Activated naive CD8-positive, alpha-beta T cell treated with anti-CD3 and anti-CD28 coated beads for 36 hours (primary cell): Measurements from ENCODE around the gene ITGB2. TPM values are rescaled to one million over a fixed set of nuclear protein-coding genes. Genes with fewer than 3 reads are reported as not detected.
"Not testable (repeated sequence)": the region's sequence is repeated elsewhere in the genome, so short reads cannot be mapped to it uniquely, and the experiment has no call there.

Experiments
- DNase-seq: peaks from one replicate; pipeline ENCODE4 v3.0.0; 2021
- H3K27ac Mint-ChIP-seq: one replicate; pipeline ENCODE4 v1.8.0; 2022; ENCODE audit warnings: mild to moderate bottlenecking, moderate library complexity, mixed read lengths
- H3K27me3 Mint-ChIP-seq: one replicate; pipeline ENCODE4 v1.8.0; 2022; ENCODE audit warnings: mild to moderate bottlenecking, mixed read lengths
- H3K36me3 Mint-ChIP-seq: one replicate; pipeline ENCODE4 v1.8.0; 2021; ENCODE audit warnings: mild to moderate bottlenecking, mixed read lengths
- H3K4me1 Mint-ChIP-seq: one replicate; pipeline ENCODE4 v1.8.0; 2021; ENCODE audit warnings: mixed read lengths
- H3K4me3 Mint-ChIP-seq: one replicate; pipeline ENCODE4 v1.8.0; 2022; ENCODE audit warnings: mild to moderate bottlenecking, moderate library complexity, mixed read lengths
- H3K9me3 Mint-ChIP-seq: one replicate; pipeline ENCODE4 v1.8.0; 2022; ENCODE audit warnings: mixed read lengths
- total RNA-seq, 2 experiments: library from RNA; stranded (reverse); gene quantifications; one replicate each; pipeline ENCODE4 v1.2.3, GENCODE V29; 2021

The ITGB2 gene
- total RNA-seq, 2 experiments from 2014 or later = 223 to 234 TPM

DNA sequence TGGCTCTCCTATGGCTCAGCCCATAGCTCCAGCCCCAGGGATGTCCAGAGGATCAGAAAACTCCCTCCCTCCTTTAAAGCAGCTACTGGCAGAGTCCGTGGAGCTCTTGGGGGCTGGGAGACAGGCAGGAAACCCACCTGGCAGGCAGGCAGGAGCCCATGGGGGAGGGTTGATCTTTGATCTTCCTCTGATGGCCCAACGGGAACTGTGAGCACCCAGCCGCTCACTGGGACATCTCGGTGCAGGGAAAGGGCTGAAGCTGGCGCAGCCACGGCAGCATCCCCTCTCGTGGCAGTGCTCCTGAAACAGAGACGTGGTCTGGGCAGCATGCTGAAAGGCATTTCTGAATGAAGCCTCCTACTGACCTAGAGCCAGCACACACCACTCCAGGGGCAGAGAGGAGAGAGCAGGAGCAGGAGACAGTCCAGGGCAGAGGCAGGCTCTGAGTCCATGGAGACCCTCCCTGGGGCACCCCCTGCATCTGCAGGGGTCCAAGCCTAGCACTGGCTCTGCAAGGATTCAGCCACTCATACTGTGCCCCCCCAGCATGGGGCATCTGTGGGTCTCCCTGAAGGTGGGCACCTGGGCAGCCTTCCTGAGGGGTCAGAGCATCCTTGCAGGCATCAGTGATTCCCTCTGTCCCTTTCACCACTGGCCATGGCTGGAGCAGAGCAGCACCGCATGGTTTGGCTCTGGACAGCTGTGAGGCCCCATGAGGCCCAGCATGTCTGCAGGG lies 14.3 kb upstream of the ITGB2 start:
- Mint-ChIP-seq H3K9me3 (no peaks in the 10 kb centered on the region), H3K4me3 (no peak overlapping the region), H3K36me3 (no peaks in the 10 kb centered on the region), H3K27ac (no peak overlapping the region), H3K4me1 (peaks cover 22% of the 10 kb centered on the region), H3K27me3 (no peaks in the 10 kb centered on the region)
- no peak for DNase-seq

DNA sequence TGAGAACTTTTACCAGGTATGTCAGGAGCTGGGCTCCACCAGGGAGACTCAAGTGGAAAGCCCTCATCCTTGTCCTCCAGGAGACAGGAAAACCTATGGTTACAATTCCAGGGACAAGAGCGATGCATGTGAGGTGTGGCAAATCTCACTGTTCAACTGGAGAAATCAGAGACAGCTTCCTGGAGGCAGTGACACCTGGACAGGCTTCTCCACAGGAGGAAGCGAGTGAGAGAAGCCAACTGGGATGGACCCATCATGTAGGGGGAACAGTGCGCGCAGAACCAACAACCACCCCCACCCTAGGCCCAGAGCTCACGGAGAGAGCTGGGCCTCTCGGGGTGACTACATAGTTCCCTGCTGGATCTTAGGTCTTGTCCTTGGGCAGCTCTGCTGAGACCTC lies 13.6 kb upstream of the ITGB2 start:
- DNase-seq = no peak
- Mint-ChIP-seq H3K4me3 (no peak overlapping the region), H3K4me1 (peaks cover 28% of the 10 kb centered on the region), H3K27ac (no peak overlapping the region), H3K36me3 (no peaks in the 10 kb centered on the region), H3K9me3 (peaks cover 2% of the 10 kb centered on the region), H3K27me3 (no peaks in the 10 kb centered on the region)

DNA sequence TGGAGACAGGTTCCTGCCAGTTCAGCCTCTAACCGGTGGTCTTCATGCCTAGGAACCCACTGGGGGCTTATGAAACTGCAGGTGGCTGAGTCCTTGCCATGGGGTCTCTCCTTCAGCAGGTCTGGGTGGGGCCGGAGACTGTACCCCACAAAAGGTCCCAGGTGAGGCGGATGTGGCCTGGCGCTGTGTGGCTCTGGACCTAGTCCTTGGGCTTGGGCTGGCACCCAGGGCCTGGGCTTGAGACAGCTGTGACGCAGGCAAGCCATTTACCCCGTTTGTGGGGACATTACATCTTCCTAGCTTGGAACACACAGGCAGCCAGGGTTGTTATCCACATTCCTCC lies 13.2 kb upstream of the ITGB2 start:
- Mint-ChIP-seq H3K27ac (no peak overlapping the region), H3K4me3 (no peak overlapping the region), H3K27me3 (no peaks in the 10 kb centered on the region), H3K36me3 (no peaks in the 10 kb centered on the region), H3K4me1 (peaks cover 28% of the 10 kb centered on the region), H3K9me3 (peaks cover 2% of the 10 kb centered on the region)
- DNase-seq = no peak

DNA sequence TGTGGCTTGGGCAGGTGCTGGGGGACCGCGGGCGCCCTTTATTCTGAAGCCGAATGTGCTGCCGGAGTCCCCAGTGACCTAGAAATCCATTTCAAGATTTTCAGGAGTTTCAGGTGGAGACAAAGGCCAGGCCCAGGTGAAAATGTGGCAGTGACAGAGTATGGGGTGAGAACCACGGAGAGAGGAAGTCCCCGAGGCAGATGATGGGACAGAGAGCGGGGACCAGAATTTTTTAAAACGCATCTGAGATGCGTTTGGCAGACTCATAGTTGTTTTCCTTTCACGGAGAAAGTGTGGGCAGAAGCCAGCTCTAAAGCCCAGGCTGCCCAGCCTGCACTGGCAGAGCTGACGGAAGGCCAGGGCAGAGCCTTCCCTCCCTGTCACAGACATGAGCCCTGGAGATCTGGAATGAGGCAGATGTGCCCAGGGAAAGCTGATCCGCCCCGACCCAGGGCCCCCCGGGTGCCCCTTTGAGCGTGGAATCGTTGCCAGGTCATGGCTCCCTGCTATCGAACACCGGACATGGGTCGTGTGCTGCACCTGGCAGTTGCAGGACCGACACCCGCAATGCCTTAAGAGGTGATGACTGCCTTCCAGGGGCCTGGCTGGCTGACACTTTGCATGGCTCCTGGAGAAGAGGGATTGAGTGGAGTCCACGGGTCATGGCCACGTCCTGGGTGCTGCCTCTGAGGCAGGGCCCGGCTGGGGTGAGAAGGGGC lies 12.7 kb upstream of the ITGB2 start:
- DNase-seq = no peak
- peaks cover 29% of the 10 kb centered on the region for H3K4me1 Mint-ChIP-seq
- H3K27me3 Mint-ChIP-seq = no peaks in the 10 kb centered on the region
- no peak overlapping the region for H3K27ac Mint-ChIP-seq
- H3K36me3 Mint-ChIP-seq = no peaks in the 10 kb centered on the region
- peaks cover 2% of the 10 kb centered on the region for H3K9me3 Mint-ChIP-seq
- peak overlapping the region; percentile 32 for H3K4me3 Mint-ChIP-seq

DNA sequence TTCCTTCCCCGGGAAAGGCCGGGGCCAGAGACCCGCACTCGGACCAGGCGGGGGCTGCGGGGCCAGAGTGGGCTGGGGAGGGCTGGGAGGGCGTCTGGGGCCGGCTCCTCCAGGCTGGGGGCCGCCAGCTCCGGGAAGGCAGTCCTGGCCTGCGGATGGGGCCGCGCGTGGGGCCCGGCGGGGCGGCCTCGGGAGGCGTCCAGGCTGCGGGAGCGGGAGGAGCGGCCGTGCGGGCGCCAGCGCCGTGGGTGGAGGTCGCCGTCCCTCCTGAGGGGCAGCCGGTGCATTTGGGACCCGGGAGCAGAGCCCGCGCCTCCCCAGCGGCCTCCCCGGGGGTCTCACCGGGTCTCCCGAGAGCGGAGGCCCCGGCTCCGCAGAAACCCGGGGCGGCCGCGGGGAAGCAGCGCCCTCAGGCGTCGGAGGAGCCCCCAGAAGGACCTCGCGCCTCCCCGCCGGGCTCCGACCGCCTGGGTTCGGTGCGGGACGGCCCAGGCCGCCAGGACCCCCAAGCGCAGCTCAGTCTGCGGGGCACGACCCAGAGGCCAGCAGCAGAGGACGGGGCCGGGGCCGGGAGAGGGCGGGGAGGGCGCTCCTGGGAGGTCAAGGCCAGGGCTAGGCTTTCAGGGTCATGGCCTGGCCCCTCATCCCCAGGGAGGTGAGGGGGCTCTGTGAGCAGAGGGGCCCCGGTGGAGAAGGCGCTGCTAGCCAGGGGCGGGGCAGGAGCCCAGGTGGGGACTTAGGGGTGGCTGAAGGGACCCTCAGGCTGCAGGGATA lies 11.9 kb upstream of the ITGB2 start:
- DNase-seq = peak; percentile 76
- Mint-ChIP-seq H3K4me1 (peaks cover 34% of the 10 kb centered on the region), H3K9me3 (peaks cover 2% of the 10 kb centered on the region), H3K36me3 (no peaks in the 10 kb centered on the region), H3K4me3 (peak overlapping the region; percentile 73), H3K27ac (no peak overlapping the region), H3K27me3 (no peaks in the 10 kb centered on the region)

DNA sequence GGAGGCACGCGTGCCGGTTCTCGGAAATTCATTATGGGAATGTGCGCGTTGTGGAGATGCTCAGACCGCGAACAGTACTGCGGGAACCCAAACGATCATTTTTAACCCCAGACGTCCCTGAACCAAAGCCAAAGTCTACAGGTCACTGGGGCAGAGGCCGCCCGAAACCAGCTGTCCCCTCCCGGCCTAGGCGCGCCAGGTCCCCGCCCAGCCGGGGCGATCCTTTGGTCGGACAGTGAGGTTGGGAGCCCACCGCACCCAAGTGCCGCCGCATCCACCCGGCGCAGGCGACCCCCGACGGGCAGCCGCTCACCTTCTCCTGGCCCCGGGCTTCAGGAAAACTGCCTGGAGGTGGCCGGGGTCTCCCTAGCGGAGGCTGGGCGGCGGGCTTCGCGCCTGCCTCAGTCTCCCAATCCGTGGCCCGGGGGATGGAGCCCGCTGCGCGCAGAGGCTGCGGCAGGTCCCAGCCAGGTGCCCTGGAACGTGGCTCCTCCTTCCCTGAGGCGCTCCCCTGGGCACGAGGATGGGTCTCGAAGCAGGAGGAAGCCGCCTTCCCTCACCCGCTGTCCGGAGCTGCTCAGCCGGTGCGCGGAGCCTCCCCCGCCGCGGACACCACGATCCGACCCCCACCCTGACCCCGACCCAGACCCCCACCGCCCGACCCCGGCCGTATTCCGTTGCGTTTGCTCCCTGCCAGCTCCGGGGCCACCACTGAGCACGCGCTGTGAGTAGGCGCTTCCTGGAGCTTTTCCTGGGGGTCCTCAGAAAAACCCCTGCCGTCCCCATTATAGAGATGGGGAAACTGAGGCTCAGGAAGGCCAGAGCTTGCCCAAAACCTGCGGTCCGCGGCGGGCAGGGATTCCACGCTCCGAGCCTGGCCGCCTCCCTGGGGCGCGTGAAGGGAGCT lies 11.1 kb upstream of the ITGB2 start:
- no peak for DNase-seq

DNA sequence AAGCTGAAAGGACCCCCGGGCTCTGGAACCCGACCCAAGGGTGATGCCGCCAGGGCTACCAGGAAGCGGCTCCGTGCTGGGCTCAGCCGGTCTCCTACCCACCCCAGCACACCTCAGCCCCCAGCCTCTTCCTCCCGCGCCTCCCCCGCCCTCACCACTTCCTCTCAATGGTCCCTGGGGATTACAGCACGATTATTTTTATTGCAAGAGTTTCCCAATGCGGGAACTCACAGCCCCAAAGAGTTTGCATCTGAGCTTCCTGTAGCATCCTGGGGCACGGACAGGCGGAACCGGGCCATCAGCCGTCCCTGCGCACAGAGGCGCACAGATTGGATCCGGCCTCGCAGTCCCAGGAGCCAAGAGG lies 10.4 kb upstream of the ITGB2 start:
- peak; percentile 32 for DNase-seq
- H3K27ac Mint-ChIP-seq = peak overlapping the region; percentile 79
- peak overlapping the region; percentile 79 for H3K4me3 Mint-ChIP-seq
- peaks cover 2% of the 10 kb centered on the region for H3K9me3 Mint-ChIP-seq
- no peaks in the 10 kb centered on the region for H3K27me3 Mint-ChIP-seq
- H3K4me1 Mint-ChIP-seq = peaks cover 48% of the 10 kb centered on the region
- H3K36me3 Mint-ChIP-seq = no peaks in the 10 kb centered on the region

More for the DNA sequence above, 11.1 kb upstream of the ITGB2 start:
- Mint-ChIP-seq H3K4me1 (peaks cover 43% of the 10 kb centered on the region), H3K27me3 (no peaks in the 10 kb centered on the region), H3K36me3 (no peaks in the 10 kb centered on the region), H3K27ac (peak overlapping the region; percentile 79), H3K9me3 (peaks cover 2% of the 10 kb centered on the region), H3K4me3 (peak overlapping the region; percentile 79)

DNA sequence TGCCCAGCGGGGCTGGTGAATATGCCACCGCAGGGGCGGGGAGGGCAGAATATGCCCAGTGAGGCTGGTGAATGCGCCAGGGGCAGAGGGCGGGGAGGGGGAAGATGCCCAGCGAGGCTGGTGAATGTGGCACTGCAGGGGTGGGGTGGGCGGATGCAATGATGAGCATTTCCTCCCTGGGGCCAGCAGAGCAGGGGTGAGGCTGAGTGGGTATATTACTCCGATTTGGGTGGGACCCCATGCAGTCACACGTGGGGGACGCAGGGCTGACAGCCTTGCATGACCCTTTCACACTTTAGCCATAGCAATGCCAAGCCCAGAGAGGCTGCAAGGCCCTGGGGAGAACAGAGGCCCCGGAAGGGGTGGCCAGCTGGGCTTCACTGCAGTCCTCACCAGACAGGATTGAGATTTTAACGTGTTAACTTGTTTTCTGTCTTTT lies 9.9 kb upstream of the ITGB2 start:
- Mint-ChIP-seq H3K4me3 (peak overlapping the region; percentile 79), H3K9me3 (peaks cover 2% of the 10 kb centered on the region), H3K36me3 (no peaks in the 10 kb centered on the region), H3K4me1 (peaks cover 51% of the 10 kb centered on the region), H3K27ac (peak overlapping the region; percentile 79), H3K27me3 (no peaks in the 10 kb centered on the region)
- DNase-seq = peak; percentile 60

DNA sequence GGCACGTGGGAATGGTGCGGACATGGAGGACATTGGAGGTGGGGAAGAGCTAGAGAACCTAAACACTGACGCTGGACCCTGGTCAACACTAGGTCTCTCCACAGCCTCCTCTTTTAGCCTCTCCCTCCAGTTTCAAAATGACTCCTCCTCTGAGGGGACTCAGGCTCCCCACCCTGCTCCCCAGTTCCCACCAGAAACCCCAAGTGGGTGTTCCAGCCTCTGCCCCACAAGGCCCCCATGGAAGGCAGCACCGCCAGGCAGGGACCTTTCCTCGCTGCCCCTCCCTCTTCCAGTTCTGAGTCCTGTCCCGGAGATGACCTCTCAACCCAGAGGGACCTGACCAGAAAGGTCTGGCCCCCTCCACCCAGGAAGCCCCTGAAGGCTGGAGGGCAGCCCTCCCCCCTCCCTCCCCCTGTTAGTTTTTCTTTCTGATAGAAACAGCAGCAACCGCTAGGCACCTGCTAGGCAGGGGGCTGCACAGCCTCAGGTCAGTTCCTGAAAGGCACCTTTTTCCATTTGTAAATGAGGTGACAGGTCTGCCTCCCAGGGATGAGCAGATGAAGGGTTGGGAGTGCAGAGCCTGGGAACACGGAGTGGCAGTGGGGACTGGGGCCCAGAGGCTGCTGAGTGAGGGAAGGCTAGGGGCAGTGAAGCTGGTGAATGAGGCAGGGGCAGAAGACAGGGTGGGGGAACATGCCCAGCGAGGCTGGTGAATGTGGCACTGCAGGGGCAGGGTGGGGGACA lies 9.3 kb upstream of the ITGB2 start:
- DNase-seq = no peak
- Mint-ChIP-seq H3K36me3 (peaks cover 3% of the 10 kb centered on the region), H3K9me3 (peaks cover 2% of the 10 kb centered on the region)

DNA sequence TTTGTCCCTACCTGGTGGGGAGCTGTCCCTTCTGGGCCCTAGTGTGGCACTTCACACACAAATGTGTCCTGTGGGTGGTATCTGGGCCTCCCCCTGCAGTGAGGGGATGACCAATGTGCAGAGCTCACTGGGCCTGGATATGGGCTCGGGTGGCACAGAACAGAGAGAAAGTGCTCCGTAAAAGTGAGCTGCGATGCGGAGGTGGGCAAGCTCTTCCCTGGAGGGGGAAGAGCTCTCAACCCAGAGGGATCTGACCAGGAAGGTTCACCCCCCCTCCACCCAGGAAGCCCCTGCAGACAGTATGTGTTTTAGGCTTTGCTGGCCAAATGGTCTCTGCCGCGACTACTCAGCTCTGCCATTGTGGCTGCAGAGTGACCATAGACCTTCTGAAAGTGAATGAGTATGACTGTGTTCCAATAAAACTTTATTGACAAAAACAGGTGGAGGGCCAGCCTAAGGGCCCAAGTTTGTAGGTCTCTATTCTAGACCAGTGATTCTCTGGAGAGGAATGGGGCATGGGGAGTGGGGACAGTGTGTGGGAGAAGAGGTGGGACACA lies 8.6 kb upstream of the ITGB2 start:
- Mint-ChIP-seq H3K9me3 (peaks cover 2% of the 10 kb centered on the region), H3K27me3 (no peaks in the 10 kb centered on the region), H3K36me3 (peaks cover 4% of the 10 kb centered on the region), H3K27ac (peak overlapping the region; percentile 80), H3K4me3 (peak overlapping the region; percentile 55), H3K4me1 (peaks cover 63% of the 10 kb centered on the region)
- no peak for DNase-seq

More for the DNA sequence above, 9.3 kb upstream of the ITGB2 start:
- Mint-ChIP-seq H3K27me3 (no peaks in the 10 kb centered on the region), H3K27ac (peak overlapping the region; percentile 80), H3K4me3 (peak overlapping the region; percentile 79), H3K4me1 (peaks cover 57% of the 10 kb centered on the region)

DNA sequence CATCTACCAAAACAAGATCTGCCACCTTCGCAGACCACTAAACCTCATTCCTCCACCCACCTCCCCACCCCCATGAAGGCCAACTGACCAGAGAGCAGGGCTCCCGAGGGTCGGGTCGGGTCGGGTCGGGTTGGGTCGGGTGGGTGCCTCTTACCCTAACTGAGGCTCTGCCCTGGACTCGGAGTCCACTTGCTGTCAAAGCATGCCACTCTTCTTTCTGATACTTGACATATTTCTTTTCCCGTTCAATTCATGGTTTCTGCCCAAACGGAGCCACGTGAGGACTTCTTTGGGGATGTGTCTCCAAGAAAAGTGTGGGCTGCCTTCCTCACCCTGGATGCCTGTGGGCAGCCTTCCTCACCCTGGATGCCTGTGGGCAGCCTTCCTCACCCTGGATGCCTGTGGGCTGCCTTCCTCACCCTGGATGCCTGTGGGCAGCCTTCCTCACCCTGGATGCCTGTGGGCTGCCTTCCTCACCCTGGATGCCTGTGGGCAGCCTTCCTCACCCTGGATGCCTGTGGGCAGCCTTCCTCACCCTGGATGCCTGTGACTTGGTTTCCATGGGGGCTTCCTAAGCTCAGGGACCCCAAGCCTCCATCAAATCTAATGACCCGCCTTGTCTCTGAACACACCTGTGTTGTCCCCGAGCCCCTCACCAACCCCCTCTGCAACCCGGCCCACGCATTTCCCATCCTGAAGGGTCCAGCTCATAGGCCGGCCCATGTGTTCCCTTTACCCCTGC lies 8.0 kb upstream of the ITGB2 start:
- H3K4me3 Mint-ChIP-seq = peak overlapping the region; percentile 84
- not testable (repeated sequence) for H3K27me3 Mint-ChIP-seq, DNase-seq, H3K9me3 Mint-ChIP-seq
- peaks cover 10% of the 10 kb centered on the region for H3K36me3 Mint-ChIP-seq
- H3K4me1 Mint-ChIP-seq = peaks cover 70% of the 10 kb centered on the region
- H3K27ac Mint-ChIP-seq = peak overlapping the region; percentile 98

DNA sequence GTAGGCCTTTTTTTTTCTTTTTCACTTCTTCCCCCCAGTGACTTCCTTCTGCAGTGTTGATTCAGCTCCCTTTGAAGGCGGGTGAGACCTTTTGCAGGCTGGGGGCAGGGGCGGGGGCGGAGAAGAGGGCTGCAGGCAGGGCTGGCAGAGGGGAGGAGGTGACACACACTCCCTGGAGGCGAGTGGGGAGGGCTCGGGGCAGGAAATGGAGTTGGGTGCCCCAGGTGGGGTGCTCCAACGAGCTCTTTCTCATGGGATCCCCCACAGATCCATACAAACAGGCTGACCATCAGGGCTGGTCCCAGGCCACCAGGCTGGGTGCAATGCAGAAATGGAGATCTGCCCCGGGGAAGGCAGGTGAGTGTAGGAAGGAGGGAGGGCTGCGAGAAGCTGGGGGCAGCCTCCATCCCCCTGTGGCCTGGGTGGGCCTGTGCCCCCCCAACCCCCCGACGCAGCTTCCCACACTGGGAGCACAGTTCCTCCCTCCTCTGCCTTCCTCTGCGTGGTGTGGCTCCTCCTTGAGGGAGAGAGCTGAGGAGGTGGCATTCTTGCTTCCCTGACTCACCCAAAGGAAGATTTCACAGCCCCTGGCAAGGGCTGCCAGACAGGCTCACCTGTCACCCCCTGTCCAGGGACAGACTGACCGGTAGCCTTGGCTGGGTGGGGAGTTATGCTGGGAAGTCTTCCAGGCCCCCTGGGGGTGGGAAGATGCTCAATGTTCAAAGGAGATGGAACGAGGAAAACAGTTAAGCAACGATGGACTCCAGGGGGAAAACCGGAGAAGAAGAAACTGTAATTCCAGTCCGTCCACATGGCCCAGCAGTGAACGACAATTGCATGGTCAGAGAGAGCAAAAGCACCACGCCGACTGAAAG lies 7.1 kb upstream of the ITGB2 start:
- peak overlapping the region; percentile 84 for H3K4me3 Mint-ChIP-seq
- peak; percentile 88 for DNase-seq
- H3K27ac Mint-ChIP-seq = peak overlapping the region; percentile 98
- peaks cover 75% of the 10 kb centered on the region for H3K4me1 Mint-ChIP-seq
- peaks cover 6% of the 10 kb centered on the region for H3K9me3 Mint-ChIP-seq
- H3K36me3 Mint-ChIP-seq = peaks cover 15% of the 10 kb centered on the region
- H3K27me3 Mint-ChIP-seq = no peaks in the 10 kb centered on the region
